DMS53 (cell line): ENCODE data around the gene CDH8.
A peak's percentile ranks its signal among the peaks of the same experiment; 100 is the strongest.
"Not testable (repeated sequence)": the region's sequence is repeated elsewhere in the genome, so short reads cannot be mapped to it uniquely, and the experiment has no call there.

Experiments
- DNase-seq: peaks from one replicate; lab custom pipeline; 2025; lab: John Stamatoyannopoulos, UW

CDH8 gene

GRCh38 chr16:61780161-61780560 lies 256.1 kb downstream of the CDH8 start:
- no peak for DNase-seq

DNA sequence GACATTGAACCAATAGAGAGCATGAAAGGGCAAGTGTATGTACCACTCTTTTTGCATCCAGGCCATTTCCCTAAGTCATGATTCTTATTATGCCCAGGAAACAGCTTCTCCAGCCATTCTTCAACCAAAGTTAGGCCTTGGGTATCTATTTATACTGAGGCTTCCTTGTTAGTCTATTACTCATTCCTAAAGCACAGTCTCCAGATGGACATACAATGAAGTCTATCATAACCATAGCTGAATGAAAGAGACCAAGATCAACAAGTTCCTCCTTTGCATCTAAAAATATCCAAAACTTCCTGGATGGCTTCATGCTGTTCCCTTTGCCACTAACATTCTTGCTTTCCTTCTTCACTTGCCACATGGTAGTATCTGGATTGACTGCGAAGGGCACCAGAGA lies 265.9 kb downstream of the CDH8 start:
- DNase-seq, result no peak

- DNase-seq, result no peak
Measured at GRCh38 chr16:61763991-61764390, 272.2 kb downstream of the CDH8 start.

GRCh38 chr16:61763013-61763412 lies 273.2 kb downstream of the CDH8 start:
- DNase-seq, result no peak

DNA sequence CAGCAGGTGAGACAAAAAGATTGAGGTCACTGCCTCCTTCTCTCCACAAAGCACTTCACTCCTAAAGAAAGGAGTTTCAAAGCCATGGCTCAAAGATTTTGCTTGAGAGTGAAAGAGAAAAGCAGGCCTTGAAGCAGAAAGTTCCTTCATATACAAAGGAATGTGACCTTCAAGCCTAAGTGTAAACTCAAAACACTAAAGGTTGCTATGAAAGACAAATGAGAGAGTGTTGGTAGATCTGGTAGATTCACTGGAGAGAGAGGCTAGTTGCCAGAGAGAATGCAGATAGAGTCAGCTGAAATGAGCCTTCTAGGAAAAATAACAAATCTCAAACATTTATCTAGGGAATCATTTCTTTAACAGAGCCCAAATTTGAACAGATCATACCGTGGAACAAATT lies 305.2 kb downstream of the CDH8 start:
- DNase-seq, result no peak

DNA sequence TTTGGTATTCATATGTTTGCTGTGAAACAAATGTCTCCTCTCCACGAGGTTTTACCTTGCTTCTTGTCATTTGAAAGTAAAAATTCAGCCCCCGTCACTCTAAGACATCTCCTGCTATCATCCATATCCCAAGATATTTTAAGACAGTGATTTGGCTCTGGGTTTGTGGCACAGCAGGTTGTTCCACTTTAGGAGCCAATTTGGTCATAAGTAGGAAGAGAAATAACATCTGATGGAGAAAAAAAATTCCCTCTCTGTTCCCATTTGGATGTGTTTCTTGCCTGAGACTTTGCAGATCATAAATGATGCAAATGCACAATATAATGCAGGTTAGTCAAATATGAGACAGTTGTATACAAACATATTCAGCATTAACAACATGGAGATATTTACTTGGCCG lies 309.5 kb downstream of the CDH8 start:
- DNase-seq, result no peak

GRCh38 chr16:61726125-61726524 lies 310.1 kb downstream of the CDH8 start:
- DNase-seq, result no peak

- no peak for DNase-seq
Measured at GRCh38 chr16:61721544-61721943, 314.7 kb downstream of the CDH8 start.

DNA sequence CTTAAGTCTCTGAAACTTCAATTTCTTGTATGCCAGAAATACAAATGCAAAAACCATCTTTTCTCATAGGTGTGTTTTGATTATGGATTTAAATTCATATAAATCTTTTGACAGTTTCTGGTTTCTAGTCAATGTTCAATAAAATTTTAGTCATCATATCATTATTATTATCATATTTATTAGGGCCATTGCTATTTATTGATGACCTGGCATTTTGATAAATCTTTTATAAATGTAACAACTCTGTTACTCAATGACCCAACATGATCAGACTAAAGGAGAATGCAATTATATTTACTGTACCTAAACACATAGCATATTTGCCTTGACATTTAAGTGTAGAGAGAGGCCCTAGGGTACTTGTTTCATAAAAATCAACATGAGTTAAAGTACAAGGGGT lies 320.8 kb downstream of the CDH8 start:
- no peak for DNase-seq

DNA sequence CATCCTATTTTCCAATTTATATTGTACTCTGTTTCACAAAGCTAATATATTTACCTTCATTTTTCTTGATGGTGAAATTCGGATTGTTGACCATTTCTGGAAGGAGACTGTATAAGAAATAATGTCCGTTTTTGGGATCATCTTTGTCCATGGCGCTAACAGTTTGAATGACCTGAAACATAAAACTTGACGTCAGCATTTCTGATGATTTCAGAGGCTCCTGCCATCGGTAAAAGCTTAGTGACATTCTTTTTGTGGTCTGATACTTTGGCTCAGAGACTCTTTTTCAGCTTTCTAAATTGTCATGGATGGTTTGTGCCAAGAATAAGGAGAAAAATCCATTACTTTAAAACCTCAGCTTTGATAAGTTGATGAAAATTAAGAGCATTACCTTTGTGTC lies 322.5 kb downstream of the CDH8 start:
- DNase-seq, result no peak

DNA sequence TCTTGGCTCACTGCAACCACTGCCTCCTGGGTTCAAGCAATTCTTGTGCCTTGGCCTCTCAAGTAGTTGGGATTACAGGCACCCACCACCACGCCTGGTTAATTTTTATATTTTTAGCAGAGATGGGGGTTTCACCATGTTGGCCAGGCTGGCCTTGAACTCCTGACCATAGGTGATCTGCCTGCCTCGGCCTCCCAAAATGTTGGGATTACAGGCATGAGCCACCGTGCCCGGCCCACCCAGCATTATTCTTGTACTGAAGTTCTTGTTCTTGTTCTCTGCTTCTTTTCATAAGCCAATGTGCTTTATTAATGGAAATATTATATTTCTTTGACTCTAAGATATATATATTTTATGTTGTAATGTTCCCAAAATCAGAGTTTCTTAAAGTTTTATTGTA lies 336.6 kb downstream of the CDH8 start:
- not testable (repeated sequence) for DNase-seq

DNA sequence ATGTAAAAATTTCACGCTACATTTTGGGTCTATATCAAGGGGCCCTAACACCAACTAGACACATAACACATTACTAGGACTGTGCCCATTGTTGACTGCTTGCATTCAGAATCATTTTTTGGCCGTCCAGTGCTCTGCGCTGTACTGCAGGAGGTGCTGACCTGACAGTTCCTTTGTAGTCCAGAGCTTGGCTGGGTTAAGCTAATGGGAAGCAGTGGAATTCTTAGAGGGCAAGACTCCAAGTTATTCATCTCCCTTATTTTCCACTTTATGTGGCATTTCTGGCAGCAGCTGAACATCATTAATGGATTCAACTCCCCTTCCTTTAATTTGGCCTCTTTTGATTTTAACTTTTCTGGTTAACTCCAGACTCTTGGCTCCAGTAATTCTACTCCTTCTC lies 351.7 kb downstream of the CDH8 start:
- no peak for DNase-seq

GRCh38 chr16:61681673-61682072 lies 354.6 kb downstream of the CDH8 start:
- DNase-seq, result peak; percentile 2

DNA sequence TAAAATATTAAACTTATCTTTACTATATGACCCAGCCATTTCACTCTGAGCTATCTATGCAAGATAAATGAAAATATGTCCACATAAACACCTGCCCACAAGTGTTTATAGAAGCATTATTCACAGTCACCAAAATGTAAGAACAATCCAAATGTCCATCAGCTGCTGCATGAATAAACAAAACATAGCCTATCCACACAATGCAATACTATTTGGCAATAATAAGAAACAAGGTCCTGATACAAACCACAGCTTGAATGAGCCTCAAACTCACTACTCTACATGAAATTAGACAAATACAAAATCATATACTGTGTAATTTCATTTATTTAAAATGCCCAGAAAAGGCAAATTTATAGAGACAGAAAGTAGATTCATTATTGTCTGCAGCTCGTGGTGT lies 355.1 kb downstream of the CDH8 start:
- DNase-seq, result peak; percentile 37

GRCh38 chr16:61678182-61678581 lies 358.1 kb downstream of the CDH8 start:
- no peak for DNase-seq

GRCh38 chr16:61677776-61678175 lies 358.5 kb downstream of the CDH8 start:
- DNase-seq, result no peak

GRCh38 chr16:61676740-61677139 lies 359.5 kb downstream of the CDH8 start:
- DNase-seq, result no peak

- DNase-seq, result no peak
Measured at GRCh38 chr16:61671161-61671560, 365.1 kb downstream of the CDH8 start.

DNA sequence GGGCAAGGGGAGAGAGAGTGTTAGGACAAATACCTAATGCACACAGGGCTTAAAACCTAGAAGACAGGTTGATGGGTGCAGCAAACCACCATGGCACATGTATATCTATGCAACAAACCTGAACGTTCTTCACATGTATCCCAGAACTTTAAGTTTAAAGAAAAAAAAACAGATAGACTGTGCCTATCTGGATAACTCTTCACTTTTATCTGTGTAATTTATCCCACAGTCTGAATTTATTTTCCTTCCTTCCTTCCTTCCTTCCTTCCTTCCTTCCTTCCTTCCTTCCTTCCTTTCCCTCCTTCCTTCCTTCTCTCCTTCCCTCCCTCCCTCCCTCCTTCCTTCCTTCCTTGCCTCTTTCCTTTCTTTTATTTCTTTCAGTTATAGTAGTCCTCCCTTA lies 370.7 kb downstream of the CDH8 start:
- no peak for DNase-seq

DNA sequence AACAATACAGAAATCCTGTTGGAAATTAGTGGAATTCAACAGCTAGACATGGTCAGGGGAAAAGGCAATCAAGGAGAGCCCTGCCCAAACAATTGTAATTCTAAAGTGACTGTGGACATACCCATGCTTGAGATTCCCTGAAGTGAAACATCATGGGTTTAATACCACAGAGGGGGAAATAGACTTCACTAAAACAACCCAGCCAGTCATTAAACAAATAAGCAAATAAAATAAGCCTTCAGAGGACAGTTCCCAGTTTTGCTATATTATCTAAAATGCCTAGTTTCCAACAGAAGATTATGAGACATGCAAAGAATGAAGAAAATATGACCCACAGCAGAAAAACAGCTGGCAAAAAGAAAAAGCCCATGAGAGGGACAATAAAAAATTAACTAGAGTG lies 376.3 kb downstream of the CDH8 start:
- DNase-seq, result no peak

DNA sequence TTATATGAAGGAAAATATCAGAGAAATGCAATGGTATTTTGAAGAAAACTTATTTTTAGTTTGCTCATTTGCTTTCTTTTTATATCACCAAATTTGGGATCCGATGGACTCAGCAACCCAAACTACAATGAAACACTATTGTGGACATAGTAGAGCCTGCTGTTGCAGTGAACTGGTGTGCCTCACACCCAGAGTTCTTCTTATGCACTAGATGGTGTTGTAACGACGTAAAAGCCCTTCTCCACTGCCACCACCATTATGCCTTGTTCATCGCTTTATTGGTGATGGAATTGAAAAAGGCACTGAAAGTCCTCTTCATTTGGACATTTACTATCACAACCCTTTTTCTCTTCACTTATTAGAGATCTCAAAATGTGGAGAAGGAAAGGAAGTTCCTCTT lies 381.3 kb downstream of the CDH8 start:
- DNase-seq, result peak; percentile 8

- no peak for DNase-seq
Measured at GRCh38 chr16:61653544-61653943, 382.7 kb downstream of the CDH8 start.

GRCh38 chr16:61645561-61645960 lies 390.7 kb downstream of the CDH8 start:
- no peak for DNase-seq

DNA sequence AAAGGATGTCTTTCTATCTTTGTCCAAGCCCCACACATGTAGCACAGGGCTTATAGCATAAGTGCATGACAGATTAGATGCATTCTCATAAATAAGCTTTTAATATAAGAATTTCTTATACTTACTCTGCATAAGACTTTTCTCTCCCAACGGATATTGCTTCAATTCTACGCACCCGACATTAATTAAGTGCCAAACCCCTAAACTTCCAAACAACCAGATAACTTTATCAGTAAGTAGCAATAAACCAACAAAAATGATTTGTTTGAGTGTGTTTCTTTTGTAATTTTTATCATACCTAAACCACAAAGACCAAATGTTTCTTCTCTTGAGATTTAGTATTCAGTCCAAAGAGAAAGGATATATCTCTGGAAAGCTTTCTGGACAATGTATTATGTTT lies 391.5 kb downstream of the CDH8 start:
- no peak for DNase-seq

- DNase-seq, result no peak
Measured at GRCh38 chr16:61617219-61617783, 418.9 kb downstream of the CDH8 start.
